Dendritic cell treated with granulocyte-macrophage colony-stimulating factor and Interleukin-4, amounts not matched to agents 40 ng/mL and 50 ng/mL, for 4 days (primary cell): ENCODE data around the gene C14orf180.

ENCODE experiments used
- H3K27ac Mint-ChIP-seq: one replicate; pipeline ENCODE4 v1.8.0; 2022; ENCODE audit warnings: mild to moderate bottlenecking, mixed read lengths
- H3K27me3 Mint-ChIP-seq: one replicate; pipeline ENCODE4 v1.8.0; 2022; ENCODE audit warnings: mild to moderate bottlenecking, mixed read lengths
- H3K36me3 Mint-ChIP-seq: one replicate; pipeline ENCODE4 v1.8.0; 2022; ENCODE audit warnings: low read depth, mixed read lengths
- H3K4me1 Mint-ChIP-seq: one replicate; pipeline ENCODE4 v1.8.0; 2022; ENCODE audit warnings: low read depth, mixed read lengths
- H3K4me3 Mint-ChIP-seq: one replicate; pipeline ENCODE4 v1.8.0; 2022; ENCODE audit warnings: mild to moderate bottlenecking, moderate library complexity, mixed read lengths
- H3K9me3 Mint-ChIP-seq: one replicate; pipeline ENCODE4 v1.8.0; 2022; ENCODE audit warnings: mixed read lengths
- intact Hi-C: fragments of 100-400 bp; cut with micrococcal nuclease; formaldehyde crosslinking; loops from one replicate; pipeline ENCODE4 v1.15.0; 2022

Gene C14orf180

GRCh38 chr14:104603711-104604401 lies 24.3 kb downstream of the C14orf180 start:
- peaks cover 56% of the 10 kb centered on the region for H3K27me3 Mint-ChIP-seq
- no peak overlapping the region for H3K27ac Mint-ChIP-seq
- no peak overlapping the region for H3K4me3 Mint-ChIP-seq
- intact Hi-C loops = no loop called here
- H3K36me3 Mint-ChIP-seq = no peaks in the 10 kb centered on the region
- no peaks in the 10 kb centered on the region for H3K9me3 Mint-ChIP-seq
- H3K4me1 Mint-ChIP-seq = no peaks in the 10 kb centered on the region

GRCh38 chr14:104604458-104605449 lies 25.2 kb downstream of the C14orf180 start, which contains the start of gene TMEM179:
Gene TMEM179 (minus strand): TSS chr14:104604772. CDS start chr14:104604741, 31 bp downstream.
- Mint-ChIP-seq H3K27ac (no peak within 1 kb of the TSS), H3K27me3 (peaks cover 58% of the 10 kb centered on the region), H3K4me3 (no peak within 1 kb of the TSS), H3K4me1 (no peaks in the 10 kb centered on the region), H3K36me3 (no peaks in the 10 kb centered on the region), H3K9me3 (no peaks in the 10 kb centered on the region)
- intact Hi-C loops = no loop called here

- intact Hi-C loops = no loop called here
- H3K27ac Mint-ChIP-seq = no peak overlapping the region
- no peak overlapping the region for H3K4me3 Mint-ChIP-seq
- H3K27me3 Mint-ChIP-seq = peaks cover 36% of the 10 kb centered on the region
- H3K4me1 Mint-ChIP-seq = no peaks in the 10 kb centered on the region
- no peaks in the 10 kb centered on the region for H3K36me3 Mint-ChIP-seq
- no peaks in the 10 kb centered on the region for H3K9me3 Mint-ChIP-seq
These were observed 30.1 kb downstream of the C14orf180 start for GRCh38 chr14:104609666-104610065.

- Mint-ChIP-seq H3K36me3 (no peaks in the 10 kb centered on the region), H3K9me3 (no peaks in the 10 kb centered on the region), H3K27me3 (peaks cover 28% of the 10 kb centered on the region), H3K4me1 (no peaks in the 10 kb centered on the region), H3K4me3 (no peak overlapping the region), H3K27ac (no peak overlapping the region)
- intact Hi-C loops = no loop called here
These were observed 31.3 kb downstream of the C14orf180 start for GRCh38 chr14:104610749-104611310.

- H3K9me3 Mint-ChIP-seq = no peaks in the 10 kb centered on the region
- intact Hi-C loops = no loop called here
- H3K27ac Mint-ChIP-seq = no peak overlapping the region
- H3K27me3 Mint-ChIP-seq = peaks cover 20% of the 10 kb centered on the region
- H3K36me3 Mint-ChIP-seq = no peaks in the 10 kb centered on the region
- no peak overlapping the region for H3K4me3 Mint-ChIP-seq
- H3K4me1 Mint-ChIP-seq = no peaks in the 10 kb centered on the region
These were observed 32.3 kb downstream of the C14orf180 start for GRCh38 chr14:104611881-104612280.

GRCh38 chr14:104614126-104614812 lies 34.7 kb downstream of the C14orf180 start:
- H3K27me3 Mint-ChIP-seq = peaks cover 19% of the 10 kb centered on the region
- no peaks in the 10 kb centered on the region for H3K9me3 Mint-ChIP-seq
- no peak overlapping the region for H3K27ac Mint-ChIP-seq
- no peak overlapping the region for H3K4me3 Mint-ChIP-seq
- H3K4me1 Mint-ChIP-seq = no peaks in the 10 kb centered on the region
- intact Hi-C loops = no loop called here
- H3K36me3 Mint-ChIP-seq = no peaks in the 10 kb centered on the region

GRCh38 chr14:104624939-104625338 lies 45.4 kb downstream of the C14orf180 start:
- H3K9me3 Mint-ChIP-seq = peaks cover 32% of the 10 kb centered on the region
- intact Hi-C loops = no loop called here
- H3K27me3 Mint-ChIP-seq = peaks cover 33% of the 10 kb centered on the region
- no peak overlapping the region for H3K27ac Mint-ChIP-seq
- no peaks in the 10 kb centered on the region for H3K4me1 Mint-ChIP-seq
- no peaks in the 10 kb centered on the region for H3K36me3 Mint-ChIP-seq
- H3K4me3 Mint-ChIP-seq = no peak overlapping the region

- peaks cover 29% of the 10 kb centered on the region for H3K27me3 Mint-ChIP-seq
- H3K4me3 Mint-ChIP-seq = no peak overlapping the region
- peaks cover 15% of the 10 kb centered on the region for H3K9me3 Mint-ChIP-seq
- H3K36me3 Mint-ChIP-seq = no peaks in the 10 kb centered on the region
- no peaks in the 10 kb centered on the region for H3K4me1 Mint-ChIP-seq
- H3K27ac Mint-ChIP-seq = no peak overlapping the region
- intact Hi-C loops = no loop called here
These were observed 53.2 kb downstream of the C14orf180 start for GRCh38 chr14:104632781-104633180.

GRCh38 chr14:104633276-104634137 lies 53.9 kb downstream of the C14orf180 start:
- intact Hi-C loops = no loop called here
- peaks cover 9% of the 10 kb centered on the region for H3K9me3 Mint-ChIP-seq
- H3K27me3 Mint-ChIP-seq = peaks cover 33% of the 10 kb centered on the region
- H3K27ac Mint-ChIP-seq = no peak overlapping the region
- no peaks in the 10 kb centered on the region for H3K4me1 Mint-ChIP-seq
- H3K4me3 Mint-ChIP-seq = no peak overlapping the region
- no peaks in the 10 kb centered on the region for H3K36me3 Mint-ChIP-seq

GRCh38 chr14:104634138-104634760 lies 54.7 kb downstream of the C14orf180 start:
- Mint-ChIP-seq H3K9me3 (peaks cover 3% of the 10 kb centered on the region), H3K36me3 (no peaks in the 10 kb centered on the region), H3K27me3 (peaks cover 40% of the 10 kb centered on the region), H3K27ac (no peak overlapping the region), H3K4me3 (no peak overlapping the region), H3K4me1 (no peaks in the 10 kb centered on the region)
- intact Hi-C loops = no loop called here

GRCh38 chr14:104634886-104635570 lies 55.5 kb downstream of the C14orf180 start:
- H3K36me3 Mint-ChIP-seq = no peaks in the 10 kb centered on the region
- intact Hi-C loops = no loop called here
- peaks cover 5% of the 10 kb centered on the region for H3K4me1 Mint-ChIP-seq
- H3K27me3 Mint-ChIP-seq = peaks cover 43% of the 10 kb centered on the region
- H3K9me3 Mint-ChIP-seq = no peaks in the 10 kb centered on the region
- H3K4me3 Mint-ChIP-seq = no peak overlapping the region
- H3K27ac Mint-ChIP-seq = no peak overlapping the region

- no peaks in the 10 kb centered on the region for H3K36me3 Mint-ChIP-seq
- H3K9me3 Mint-ChIP-seq = no peaks in the 10 kb centered on the region
- H3K4me1 Mint-ChIP-seq = peaks cover 11% of the 10 kb centered on the region
- intact Hi-C loops = no loop called here
- H3K27me3 Mint-ChIP-seq = peaks cover 41% of the 10 kb centered on the region
- H3K27ac Mint-ChIP-seq = no peak overlapping the region
- H3K4me3 Mint-ChIP-seq = no peak overlapping the region
These were observed 56.2 kb downstream of the C14orf180 start for GRCh38 chr14:104635717-104636116.
